H9 (cell line): Measurements from ENCODE around the gene HIPK2. TPM values are rescaled to one million over a fixed set of nuclear protein-coding genes. Genes with fewer than 3 reads are reported as not detected.

ENCODE experiments used
- DNase-seq: peaks from one replicate; pipeline ENCODE4 v3.0.0-alpha.2; 2017
- H2AFZ ChIP-seq: one replicate; pipeline ENCODE4 v1.6.1; 2013; ENCODE audit warnings: mild to moderate bottlenecking, low read length, control low read depth, moderate library complexity
- H2AK5ac ChIP-seq: 2 replicates; pipeline ENCODE4 v1.6.1; 2013; ENCODE audit warnings: low read length, control low read depth, mixed read lengths; ENCODE audit not compliant: insufficient read length
- H2BK120ac ChIP-seq: one replicate; pipeline ENCODE4 v1.6.1; 2013; ENCODE audit warnings: low read depth, mild to moderate bottlenecking, low read length, control low read depth, inconsistent platforms; ENCODE audit not compliant: poor library complexity, severe bottlenecking
- H2BK12ac ChIP-seq: 2 replicates; pipeline ENCODE4 v1.6.1; 2013; ENCODE audit warnings: low read length, control low read depth, mixed read lengths, low read depth; ENCODE audit not compliant: insufficient read length
- H2BK15ac ChIP-seq: 2 replicates; pipeline ENCODE4 v1.6.1; 2013; ENCODE audit warnings: low read depth, low read length, control low read depth
- H2BK20ac ChIP-seq: one replicate; pipeline ENCODE4 v1.6.1; 2013; ENCODE audit warnings: low read depth, mild to moderate bottlenecking, low read length, control low read depth, inconsistent platforms; ENCODE audit not compliant: poor library complexity, severe bottlenecking
- H2BK5ac ChIP-seq: 2 replicates; pipeline ENCODE4 v1.6.1; 2013; ENCODE audit warnings: low read length, control low read depth, mixed read lengths; ENCODE audit not compliant: insufficient read length
- H3K14ac ChIP-seq: 2 replicates; pipeline ENCODE4 v1.6.1; 2013; ENCODE audit warnings: low read length, control low read depth; ENCODE audit not compliant: insufficient read depth
- H3K18ac ChIP-seq: 2 replicates; pipeline ENCODE4 v1.6.1; 2013; ENCODE audit warnings: low read depth, mild to moderate bottlenecking, mixed read lengths, low read length, control low read depth; ENCODE audit not compliant: insufficient read length
- H3K23ac ChIP-seq: 2 replicates; pipeline ENCODE4 v1.6.1; 2013; ENCODE audit warnings: low read length, control low read depth, mixed read lengths, low read depth; ENCODE audit not compliant: insufficient read length
- H3K23me2 ChIP-seq: 2 replicates; pipeline ENCODE4 v1.6.1; 2013; ENCODE audit warnings: low read depth, mild to moderate bottlenecking, mixed read lengths, low read length, control low read depth; ENCODE audit not compliant: insufficient read length, poor library complexity, severe bottlenecking
- H3K27ac ChIP-seq: 2 replicates; pipeline ENCODE4 v1.5.1; 2013; ENCODE audit warnings: low read length, control low read depth, mixed read lengths, low read depth; ENCODE audit not compliant: insufficient read length
- H3K27me3 ChIP-seq: 2 replicates; pipeline ENCODE4 v1.6.1; 2013; ENCODE audit warnings: low read length, control low read depth, inconsistent platforms; ENCODE audit not compliant: insufficient read depth
- H3K4ac ChIP-seq: 2 replicates; pipeline ENCODE4 v1.6.1; 2013; ENCODE audit warnings: low read depth, mild to moderate bottlenecking, control low read depth, inconsistent platforms, low read length, moderate library complexity
- H3K4me1 ChIP-seq: 2 replicates; pipeline ENCODE4 v1.6.1; 2013; ENCODE audit warnings: low read length, control low read depth, inconsistent platforms; ENCODE audit not compliant: insufficient read depth
- H3K4me2 ChIP-seq: 2 replicates; pipeline ENCODE4 v1.6.1; 2013; ENCODE audit warnings: low read length, control low read depth, mixed read lengths; ENCODE audit not compliant: insufficient read length, insufficient read depth
- H3K56ac ChIP-seq: 2 replicates; pipeline ENCODE4 v1.6.1; 2013; ENCODE audit warnings: low read depth, mild to moderate bottlenecking, mixed read lengths, low read length, control low read depth; ENCODE audit not compliant: insufficient read length
- H3K79me1 ChIP-seq: 2 replicates; pipeline ENCODE4 v1.6.1; 2013; ENCODE audit warnings: low read depth, mild to moderate bottlenecking, moderate library complexity, low read length, control low read depth, inconsistent platforms; ENCODE audit not compliant: insufficient read depth, poor library complexity, severe bottlenecking
- H3K79me2 ChIP-seq: 2 replicates; pipeline ENCODE4 v1.6.1; 2013; ENCODE audit warnings: low read length, control low read depth, inconsistent platforms; ENCODE audit not compliant: insufficient read depth
- H3K9ac ChIP-seq: 2 replicates; pipeline ENCODE4 v1.6.1; 2013; ENCODE audit warnings: low read length, control low read depth, mixed read lengths; ENCODE audit not compliant: insufficient read length; ENCODE audit errors: extremely low read depth
- H3K9me3 ChIP-seq: one replicate; pipeline ENCODE4 v1.6.1; 2013; ENCODE audit warnings: low read depth, low read length, inconsistent platforms; ENCODE audit not compliant: control insufficient read depth
- H3T11ph ChIP-seq: one replicate; pipeline ENCODE4 v1.6.1; 2013; ENCODE audit warnings: mild to moderate bottlenecking, low read length, control low read depth, inconsistent platforms
- H4K20me1 ChIP-seq: one replicate; pipeline ENCODE4 v1.6.1; 2013; ENCODE audit not compliant: control insufficient read depth, insufficient read length, insufficient read depth
- H4K5ac ChIP-seq: 2 replicates; pipeline ENCODE4 v1.6.1; 2013; ENCODE audit warnings: low read depth, mild to moderate bottlenecking, mixed read lengths, low read length, control low read depth; ENCODE audit not compliant: insufficient read length
- H4K8ac ChIP-seq: replicated peaks from 2 replicates; pipeline ENCODE4 v1.6.1; 2013; ENCODE audit warnings: low read length, control low read depth, mixed read lengths, low read depth; ENCODE audit not compliant: insufficient read length
- H4K91ac ChIP-seq: 2 replicates; pipeline ENCODE4 v1.6.1; 2013; ENCODE audit warnings: low read depth, mild to moderate bottlenecking, moderate library complexity, mixed read lengths, low read length, control low read depth; ENCODE audit not compliant: insufficient read length
- H3K27ac Mint-ChIP-seq, 3 experiments: 2 replicates in 2 of 3; 3 replicates in 1 of 3; pipeline ENCODE4 v1.8.0; 2020 to 2021; ENCODE audit warnings: mixed read lengths in 3 of 3, mild to moderate bottlenecking in 1 of 3, moderate library complexity in 1 of 3
- H3K27me3 Mint-ChIP-seq: 2 replicates; pipeline ENCODE4 v1.8.0; 2021; ENCODE audit warnings: low read depth, mild to moderate bottlenecking, moderate library complexity, mixed read lengths
- H3K36me3 Mint-ChIP-seq, 3 experiments: 2 replicates in 2 of 3; 3 replicates in 1 of 3; pipeline ENCODE4 v1.8.0; 2020 to 2021; ENCODE audit warnings: low read depth in 3 of 3, mixed read lengths in 3 of 3; ENCODE audit not compliant: insufficient read depth in 1 of 3
- H3K4me1 Mint-ChIP-seq, 2 experiments: 2 replicates each; pipeline ENCODE4 v1.8.0; 2020; ENCODE audit warnings: mixed read lengths in 2 of 2
- H3K4me3 Mint-ChIP-seq, 2 experiments: 2 replicates in 1 of 2; 3 replicates in 1 of 2; pipeline ENCODE4 v1.8.0; 2020 to 2021; ENCODE audit warnings: mild to moderate bottlenecking in 2 of 2, mixed read lengths in 2 of 2, moderate library complexity in 1 of 2
- H3K9me3 Mint-ChIP-seq, 2 experiments: 2 replicates in 1 of 2; 3 replicates in 1 of 2; pipeline ENCODE4 v1.8.0; 2020; ENCODE audit warnings: mild to moderate bottlenecking in 2 of 2, mixed read lengths in 2 of 2, moderate library complexity in 1 of 2
- CTCF ChIP-seq: fragments of 200-600 bp; sonication (generic); conservative IDR thresholded peaks from 3 replicates; pipeline ENCODE4 v1.8.0; 2021; ENCODE audit warnings: antibody characterized with exemption, mild to moderate bottlenecking
- WGBS: extraction: QIAGEN DNeasy Blood & Tissue Kit; methylation state at CpG from one replicate; pipeline ENCODE4 v1.1.7; 2013; ENCODE audit warnings: missing lambda C conversion rate, low lambda C conversion rate, mixed read lengths; ENCODE audit not compliant: insufficient read length; ENCODE audit errors: extremely low coverage; 5-methylcytosine and 5-hydroxymethylcytosine counted together
- total RNA-seq: library from RNA; stranded (reverse); gene quantifications from 2 replicates; pipeline ENCODE4 v1.2.1, GENCODE V29; 2021

Gene HIPK2
- total RNA-seq, 1 experiment from 2014 or later, result 21.9 TPM

GRCh38 chr7:139798892-139799291, 21.1 kb upstream of the HIPK2 start:
- no peak overlapping the region for H3K4me3 Mint-ChIP-seq
- H4K91ac ChIP-seq, result no peak overlapping the region
- no peak overlapping the region for H3K27ac Mint-ChIP-seq
- H3K9me3 ChIP-seq, result no peaks in the 10 kb centered on the region
- H2BK120ac ChIP-seq, result no peak overlapping the region
- no peak overlapping the region for H3K18ac ChIP-seq
- no peak overlapping the region for H3K4ac ChIP-seq
- H3K9me3 Mint-ChIP-seq, result peaks cover 19% of the 10 kb centered on the region in 2 experiments
- DNase-seq, result no peak
- H3K56ac ChIP-seq, result no peak overlapping the region
- no peak overlapping the region for H3T11ph ChIP-seq
- no peak overlapping the region for H3K9ac ChIP-seq
- TF ChIP-seq CTCF, result no peak
- no peak overlapping the region for H2BK5ac ChIP-seq
- no peaks in the 10 kb centered on the region for H3K79me1 ChIP-seq
- no peaks in the 10 kb centered on the region; the same call in 1 of the 2 replicates for H3K27me3 Mint-ChIP-seq
- H2BK15ac ChIP-seq, result no peak overlapping the region
- H2AFZ ChIP-seq, result no peak overlapping the region
- peaks cover 7 to 14% (median 8%) of the 10 kb centered on the region in 3 experiments for H3K36me3 Mint-ChIP-seq
- H3K27me3 ChIP-seq, result no peaks in the 10 kb centered on the region
- no peak overlapping the region for H2BK20ac ChIP-seq
- no peaks in the 10 kb centered on the region for H3K23me2 ChIP-seq
- no peak overlapping the region for H3K14ac ChIP-seq
- H4K5ac ChIP-seq, result no peak overlapping the region
- no peak overlapping the region for H2BK12ac ChIP-seq
- peaks cover 4 to 5% of the 10 kb centered on the region in 2 experiments; a peak in 3 of 4 replicates for H3K4me1 Mint-ChIP-seq
- no CpG with 5 or more reads among the region's 4 CpGs for WGBS
- H3K4me1 ChIP-seq, result peaks cover 5% of the 10 kb centered on the region; the same call in 1 of the 2 replicates
- no peak overlapping the region for H2AK5ac ChIP-seq
- H3K23ac ChIP-seq, result no peak overlapping the region
- no peaks in the 10 kb centered on the region for H4K20me1 ChIP-seq
- no peaks in the 10 kb centered on the region for H3K79me2 ChIP-seq
- no peak overlapping the region for H3K4me2 ChIP-seq
- H4K8ac ChIP-seq, result no peak overlapping the region
- no peak overlapping the region for H3K27ac ChIP-seq
